Muscle of arm (tissue), 12 donors: Measurements from ENCODE around the gene ITGBL1. TPM values are rescaled to one million over a fixed set of nuclear protein-coding genes. Genes with fewer than 3 reads are reported as not detected.
A peak's percentile ranks its signal among the peaks of the same experiment; 100 is the strongest.

Source experiments
- DNase-seq: peaks from one replicate; pipeline ENCODE4 v3.0.0-alpha.2; 2013
- polyA plus RNA-seq, 12 donors: library from polyadenylated mRNA; unstranded; fragments of 120-200 nt; gene quantifications; one replicate each; pipeline ENCODE4 v1.2.1, GENCODE V29; 2013; ENCODE audit not compliant: insufficient read length in 12 of 12

The ITGBL1 gene
- polyA plus RNA-seq, 12 donors: 1.3 to 4.7 (median 2.5) TPM; not detected in 2

- DNase-seq: no peak
Observed at GRCh38 chr13:101449790-101450748, 2.4 kb upstream of the ITGBL1 start.

DNA sequence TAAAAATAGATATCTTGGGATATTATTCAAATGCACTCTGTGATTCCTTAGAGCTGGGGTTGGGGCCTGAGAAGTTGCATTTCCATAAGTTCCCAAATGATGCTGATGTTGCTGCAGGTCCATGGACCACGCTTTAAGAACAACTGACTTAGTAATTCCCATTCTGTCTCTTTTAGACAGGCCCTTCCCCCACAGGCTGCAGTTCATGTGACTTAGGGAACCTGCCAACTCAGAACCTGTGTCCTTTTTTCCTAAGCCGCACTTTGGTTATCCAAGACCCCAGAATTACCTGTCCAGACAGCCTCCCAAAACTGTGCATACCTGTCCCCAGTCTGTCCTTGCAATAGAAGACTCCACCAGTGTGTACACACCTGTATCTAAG is 1.7 kb upstream of the ITGBL1 start:
- DNase-seq: no peak

DNA sequence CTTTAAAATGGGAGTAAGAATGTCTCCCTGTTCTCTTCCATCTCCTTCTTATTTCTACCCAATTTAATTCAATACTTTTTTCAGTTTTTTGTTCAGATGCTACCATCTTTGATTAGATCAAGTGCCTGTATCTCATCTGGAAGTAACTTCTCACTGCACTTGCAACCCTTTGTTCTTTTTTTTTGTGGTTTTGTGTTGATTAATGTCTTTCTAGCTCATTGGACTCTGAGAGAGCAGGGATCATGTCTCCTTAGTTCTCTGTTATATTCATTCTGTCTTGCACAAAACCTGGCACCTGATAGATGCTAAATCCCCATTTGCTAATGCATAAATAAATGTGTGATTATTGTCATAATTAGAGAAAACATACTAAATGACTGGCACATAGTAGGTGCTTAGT is 834 bp upstream of the ITGBL1 start:
- no peak for DNase-seq

GRCh38 chr13:101453784-101454201 is 1.3 kb downstream of the ITGBL1 start:
- DNase-seq: no peak

DNA sequence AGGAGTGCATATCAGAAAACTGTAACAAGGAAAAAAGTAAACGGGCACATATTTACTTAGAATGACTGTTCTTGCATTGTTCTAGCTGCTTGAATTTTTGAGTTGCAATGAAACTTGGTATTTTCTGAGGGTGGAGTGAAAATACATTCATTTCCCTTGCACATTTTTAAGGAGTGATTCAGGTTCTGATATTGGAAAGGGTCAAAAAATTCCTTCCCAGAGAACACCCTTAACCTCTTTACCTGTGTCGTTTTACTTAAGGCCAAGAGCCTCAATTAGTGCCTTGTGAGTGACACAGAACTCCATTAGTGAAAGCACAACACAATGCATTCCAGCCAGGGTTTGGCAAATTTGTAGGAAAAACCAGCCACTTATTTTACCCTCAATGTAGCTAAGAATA is 2.3 kb downstream of the ITGBL1 start:
- no peak for DNase-seq

DNA sequence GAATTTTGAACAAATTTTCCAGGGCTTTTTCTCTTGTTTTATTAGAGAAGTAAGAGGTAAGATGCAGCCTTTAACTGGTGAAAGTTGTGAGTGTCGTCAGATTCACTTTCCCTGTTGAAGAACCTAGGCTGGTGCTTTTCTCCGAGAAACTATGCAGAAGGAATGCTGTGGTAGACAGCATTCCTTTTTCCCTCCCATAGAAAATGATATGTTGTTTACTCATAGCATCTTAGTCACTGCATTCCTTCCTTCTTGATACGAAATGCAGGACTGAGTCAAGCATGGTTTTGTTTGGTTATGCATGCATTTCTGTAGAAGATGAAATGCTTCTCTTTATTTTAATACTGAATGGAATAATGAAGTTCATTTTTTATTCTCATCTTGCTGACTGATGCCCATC is 3.4 kb downstream of the ITGBL1 start:
- no peak for DNase-seq

DNA sequence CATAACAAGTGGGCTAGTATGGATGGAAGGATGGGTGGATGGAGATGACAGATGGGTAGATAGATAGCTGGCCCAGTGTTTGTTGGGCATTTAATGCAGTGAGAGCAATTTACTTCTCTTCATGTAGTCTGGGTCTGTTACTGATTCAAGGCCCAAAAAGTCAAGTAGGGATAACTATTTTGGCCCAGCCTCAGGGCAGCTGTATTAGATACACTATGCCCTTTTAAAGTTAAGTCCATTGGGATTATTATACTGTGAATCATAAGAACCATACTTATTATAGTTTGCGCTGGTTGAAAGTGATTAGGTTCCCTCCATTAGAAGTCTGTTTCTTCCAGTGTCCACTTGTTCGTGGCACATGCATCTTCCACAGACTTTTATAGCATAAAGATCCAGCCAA is 4.7 kb downstream of the ITGBL1 start:
- DNase-seq: no peak

DNA sequence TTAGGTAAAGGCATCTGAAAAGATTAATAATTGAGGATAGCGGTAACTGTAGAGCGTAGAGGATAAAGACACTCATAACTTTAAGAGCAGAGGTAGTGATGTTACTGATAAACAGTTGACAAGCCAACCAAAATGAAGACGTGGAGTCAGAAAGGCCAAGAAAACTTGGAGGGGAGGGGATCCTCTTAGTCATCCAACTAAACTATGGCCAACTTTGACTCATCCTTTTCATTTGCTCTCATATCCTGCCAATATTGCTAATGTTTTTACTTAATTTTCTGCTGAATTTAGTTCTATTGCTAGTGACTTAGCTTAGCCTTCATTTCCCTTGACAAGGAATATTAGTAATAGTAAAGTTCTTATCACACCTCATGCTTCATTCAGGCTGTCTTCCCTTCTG is 13.4 kb downstream of the ITGBL1 start:
- DNase-seq: no peak

DNA sequence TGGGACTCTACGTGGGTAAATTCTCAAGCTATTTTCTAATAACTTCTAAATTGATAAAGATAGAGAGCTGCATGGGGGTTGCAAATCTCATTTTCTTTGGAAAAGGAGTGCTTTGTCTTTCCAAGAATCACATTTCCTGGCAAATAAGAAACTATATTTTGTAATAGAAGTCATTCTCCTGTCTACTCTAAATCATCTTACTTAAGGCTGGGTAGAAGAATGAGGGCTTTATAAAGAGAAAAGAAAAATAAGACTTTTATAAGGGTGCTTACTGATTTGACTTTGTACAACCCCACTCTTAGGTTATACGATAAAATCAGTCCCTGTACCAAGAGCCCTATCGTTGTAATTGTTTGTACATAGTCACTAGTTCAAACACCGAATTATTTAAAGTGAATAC is 14.9 kb downstream of the ITGBL1 start:
- DNase-seq: no peak

DNA sequence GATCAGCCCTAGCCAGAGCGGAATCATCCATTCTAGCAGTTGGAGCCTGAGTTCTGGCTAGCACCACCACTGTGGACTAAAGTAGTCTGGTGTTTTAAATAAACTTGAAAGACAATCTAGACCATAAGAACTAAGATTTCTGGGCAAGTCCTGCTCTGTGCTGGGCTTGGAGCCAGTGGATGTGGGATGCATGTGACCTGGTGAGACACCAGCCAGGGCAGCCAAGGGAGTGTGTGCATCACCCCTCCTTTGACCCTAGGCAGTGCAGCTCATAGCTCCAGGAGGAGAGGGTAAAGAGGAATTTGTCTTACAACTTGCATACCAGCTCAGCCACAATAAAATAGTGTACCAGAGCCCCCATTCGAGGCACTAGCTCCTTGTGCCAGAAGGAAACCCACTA is 21.0 kb downstream of the ITGBL1 start:
- no peak for DNase-seq

DNA sequence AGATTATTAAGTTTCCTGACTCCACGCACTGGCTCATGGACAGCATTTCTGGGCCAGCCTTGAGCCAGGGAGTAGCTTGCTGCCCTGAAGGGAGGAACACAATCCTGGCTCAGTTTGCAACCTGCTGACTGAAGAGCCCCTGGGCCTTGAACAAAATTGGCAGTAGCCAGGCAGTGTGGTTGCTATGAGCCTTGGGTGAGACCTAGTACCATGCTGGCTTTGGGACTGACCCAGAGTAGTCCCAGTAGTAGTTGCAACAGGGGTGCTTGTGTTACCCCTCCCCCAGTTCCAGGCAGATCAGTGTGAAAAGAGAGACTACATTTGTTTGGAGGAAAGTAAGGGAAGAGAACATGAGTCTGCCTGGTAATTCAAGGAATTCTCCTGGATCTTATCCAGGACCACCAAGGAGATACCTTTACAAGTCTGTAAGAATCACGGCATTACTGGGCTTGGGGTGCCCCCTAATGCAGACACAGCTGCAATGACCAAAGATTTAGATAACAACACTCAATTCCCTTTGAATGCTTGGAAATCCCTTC is 22.0 kb downstream of the ITGBL1 start:
- DNase-seq: peak; percentile 31

DNA sequence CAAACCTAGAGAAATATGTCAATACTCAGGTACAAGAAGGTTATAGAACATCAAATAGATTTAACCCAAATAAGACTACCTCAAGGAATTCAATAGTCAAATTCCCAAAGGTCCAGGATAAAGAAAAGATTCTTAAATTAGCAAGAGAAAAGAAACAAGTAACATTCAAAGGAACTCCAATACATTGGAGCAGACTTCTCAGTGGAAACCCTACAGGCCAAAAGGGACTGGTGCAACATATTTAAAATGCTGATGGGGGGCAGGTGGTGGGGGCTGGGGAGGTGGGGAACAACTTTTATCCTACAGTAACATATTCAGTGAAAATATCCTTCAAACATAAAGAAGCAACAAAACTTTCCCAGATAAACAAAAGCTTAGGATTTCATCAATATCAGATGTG is 23.1 kb downstream of the ITGBL1 start:
- DNase-seq: no peak

DNA sequence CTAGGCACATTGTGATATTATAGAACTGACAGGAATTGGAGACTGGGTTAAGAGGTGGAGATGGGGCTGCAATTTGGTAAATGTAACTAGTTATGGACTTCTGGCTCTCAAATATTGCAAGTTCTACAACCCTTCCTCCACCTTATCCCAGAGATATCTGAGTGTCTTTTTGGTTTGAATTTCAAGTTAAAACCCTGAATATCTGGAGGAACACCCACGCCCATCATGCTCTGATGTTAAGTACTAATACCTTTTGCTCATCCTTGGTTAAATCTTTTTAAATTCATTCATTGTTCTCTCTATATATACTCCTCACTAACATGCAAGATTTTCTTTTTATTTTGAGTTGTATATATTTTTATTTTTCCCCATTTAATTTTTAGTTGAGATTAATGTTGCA is 28.9 kb downstream of the ITGBL1 start:
- no peak for DNase-seq

- DNase-seq: no peak
Observed at GRCh38 chr13:101486708-101487437, 34.4 kb downstream of the ITGBL1 start.

DNA sequence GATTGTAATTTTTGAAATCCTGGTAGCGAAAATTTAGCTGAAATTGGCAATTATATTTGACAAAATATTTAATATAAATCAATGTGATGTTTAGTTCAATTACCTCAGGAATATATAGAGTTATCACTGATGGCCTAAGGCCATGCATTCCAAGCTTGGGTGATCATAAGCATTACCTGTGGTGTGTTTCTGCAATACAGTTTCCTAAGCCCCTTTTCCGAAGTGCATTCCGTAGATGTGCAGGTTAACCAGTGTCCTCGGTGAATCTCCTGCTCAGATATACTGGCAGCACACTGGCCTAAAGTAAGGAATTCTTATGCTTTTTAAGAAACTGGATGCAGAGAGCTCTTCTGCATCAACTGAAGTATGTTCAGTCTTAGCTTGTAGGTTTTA is 35.0 kb downstream of the ITGBL1 start:
- no peak for DNase-seq

GRCh38 chr13:101488734-101489133 is 36.3 kb downstream of the ITGBL1 start:
- DNase-seq: no peak

DNA sequence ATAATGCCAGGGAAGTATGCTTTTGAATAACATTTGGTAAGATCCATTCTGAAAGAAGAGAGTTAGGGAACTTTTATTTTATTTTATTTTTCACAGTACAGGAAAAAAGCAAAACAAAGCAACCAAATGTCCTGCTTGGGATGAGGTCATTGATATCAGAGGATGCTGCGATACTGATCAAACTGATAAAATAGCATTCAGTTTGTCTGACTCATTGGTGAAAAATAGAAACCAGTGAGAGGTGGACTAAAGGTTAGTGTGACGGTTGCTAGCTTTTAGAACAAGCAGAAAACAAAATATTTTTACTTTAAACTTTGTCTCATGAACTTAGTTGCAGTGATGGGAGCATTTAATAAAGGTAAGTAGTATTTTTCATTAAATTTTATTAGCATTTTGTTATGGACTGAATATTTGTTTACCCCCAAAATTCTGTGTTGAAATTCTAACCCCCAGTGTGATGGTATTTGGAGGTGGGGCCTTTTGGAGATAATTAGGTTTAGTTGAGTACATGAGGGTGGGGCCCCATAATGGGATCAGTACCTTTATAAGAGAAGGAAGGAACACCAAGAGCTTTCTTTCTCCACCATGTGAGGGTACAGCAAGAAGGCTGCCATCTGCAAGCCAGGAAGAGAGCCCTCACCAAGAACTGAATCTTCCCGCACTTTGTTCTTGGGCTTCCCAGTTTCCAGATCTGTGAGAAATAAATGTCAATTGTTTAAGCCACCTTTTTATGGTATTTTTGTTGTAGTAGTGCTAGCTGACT is 37.3 kb downstream of the ITGBL1 start:
- no peak for DNase-seq

- DNase-seq: no peak
Observed at GRCh38 chr13:101490406-101491015, 38.0 kb downstream of the ITGBL1 start.

DNA sequence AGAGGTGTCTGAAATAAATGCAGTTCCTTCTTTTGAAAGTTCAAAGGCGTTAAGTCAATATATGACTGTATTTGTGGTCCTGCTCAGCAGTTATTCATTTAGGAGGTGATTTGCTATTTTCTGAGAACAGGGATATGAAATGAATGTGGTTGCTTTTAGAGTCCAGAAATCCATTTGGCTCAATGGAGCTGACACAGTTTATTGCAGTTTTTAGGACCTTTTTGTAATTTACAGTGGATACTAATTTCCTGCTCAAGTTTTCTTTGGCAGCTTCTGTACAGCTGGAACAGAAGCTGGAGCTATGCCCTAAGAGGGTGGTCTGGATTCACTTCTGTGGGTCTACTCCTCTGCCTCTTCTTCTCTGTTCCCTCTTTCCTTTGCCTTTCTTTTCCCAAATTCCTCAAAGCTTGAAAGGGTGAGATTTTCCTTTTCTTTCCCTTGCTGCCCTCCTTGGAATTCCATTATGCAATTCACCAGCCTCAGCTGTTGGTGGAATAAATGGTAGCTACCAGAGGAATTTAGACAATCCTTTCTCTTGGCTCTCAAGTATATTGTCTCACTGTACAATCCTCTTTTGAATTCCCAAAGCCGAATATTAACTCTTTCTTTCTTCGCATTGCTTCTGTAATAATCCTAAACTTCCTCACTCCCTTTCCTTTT is 39.9 kb downstream of the ITGBL1 start:
- no peak for DNase-seq

- DNase-seq: no peak
Observed at GRCh38 chr13:101493541-101493940, 41.1 kb downstream of the ITGBL1 start.

DNA sequence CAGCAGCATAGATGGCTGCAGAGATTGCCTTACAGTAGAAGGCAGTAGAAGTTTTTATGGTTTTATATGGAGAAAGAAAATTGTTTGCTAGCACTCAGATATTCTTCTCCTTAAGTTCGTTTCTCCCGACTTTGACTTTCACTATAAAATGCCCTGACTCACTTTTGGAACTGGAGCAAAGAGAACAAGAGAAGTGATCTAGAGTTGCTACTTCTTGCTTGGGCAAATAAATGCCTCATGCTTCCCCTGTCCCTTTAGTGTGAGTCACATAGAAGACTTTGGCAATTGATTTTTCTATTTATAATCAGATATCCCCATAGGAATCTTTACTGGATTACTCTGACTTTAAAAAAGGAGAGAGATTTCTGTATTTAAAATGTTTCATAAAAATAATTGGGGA is 46.9 kb downstream of the ITGBL1 start:
- no peak for DNase-seq
